ENCODE measurements around the gene TXNL4A.
"Not testable (repeated sequence)": the region's sequence is repeated elsewhere in the genome, so short reads cannot be mapped to it uniquely, and the experiment has no call there.

Gene TXNL4A

DNA sequence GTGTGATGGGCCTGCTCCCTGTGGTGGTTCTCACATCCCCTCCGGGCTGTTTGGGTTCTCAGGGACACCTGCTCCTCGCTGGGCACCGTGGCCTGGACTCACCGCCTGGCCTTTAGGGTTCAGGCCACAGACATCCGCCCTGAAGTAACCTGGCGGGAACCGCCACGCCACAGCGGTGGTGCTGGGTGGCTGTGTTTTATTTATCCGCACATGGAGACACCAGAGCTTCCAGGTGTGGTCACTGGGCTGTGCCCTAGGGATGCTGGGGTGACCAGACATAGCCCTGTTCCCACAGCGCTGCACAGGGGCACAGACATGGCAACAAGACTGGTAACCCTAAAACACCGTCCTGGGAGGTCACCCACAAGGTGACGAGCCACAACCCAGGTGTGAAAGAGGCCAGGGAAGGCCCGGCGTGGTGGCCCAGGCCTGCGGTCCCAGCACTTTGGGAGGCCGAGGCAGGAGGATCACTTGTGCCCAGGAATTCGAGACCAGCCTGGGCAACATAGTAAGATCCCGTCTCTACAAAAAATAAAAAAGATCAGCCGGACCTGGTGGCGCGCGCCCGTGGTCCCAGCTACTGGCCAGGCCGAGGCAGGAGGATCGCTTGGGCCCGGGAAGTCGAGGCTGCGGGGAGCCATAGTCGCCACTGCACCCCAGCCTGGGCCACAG, 24.6 kb downstream of the TXNL4A start:
- TF ChIP-seq, protein P1, sequence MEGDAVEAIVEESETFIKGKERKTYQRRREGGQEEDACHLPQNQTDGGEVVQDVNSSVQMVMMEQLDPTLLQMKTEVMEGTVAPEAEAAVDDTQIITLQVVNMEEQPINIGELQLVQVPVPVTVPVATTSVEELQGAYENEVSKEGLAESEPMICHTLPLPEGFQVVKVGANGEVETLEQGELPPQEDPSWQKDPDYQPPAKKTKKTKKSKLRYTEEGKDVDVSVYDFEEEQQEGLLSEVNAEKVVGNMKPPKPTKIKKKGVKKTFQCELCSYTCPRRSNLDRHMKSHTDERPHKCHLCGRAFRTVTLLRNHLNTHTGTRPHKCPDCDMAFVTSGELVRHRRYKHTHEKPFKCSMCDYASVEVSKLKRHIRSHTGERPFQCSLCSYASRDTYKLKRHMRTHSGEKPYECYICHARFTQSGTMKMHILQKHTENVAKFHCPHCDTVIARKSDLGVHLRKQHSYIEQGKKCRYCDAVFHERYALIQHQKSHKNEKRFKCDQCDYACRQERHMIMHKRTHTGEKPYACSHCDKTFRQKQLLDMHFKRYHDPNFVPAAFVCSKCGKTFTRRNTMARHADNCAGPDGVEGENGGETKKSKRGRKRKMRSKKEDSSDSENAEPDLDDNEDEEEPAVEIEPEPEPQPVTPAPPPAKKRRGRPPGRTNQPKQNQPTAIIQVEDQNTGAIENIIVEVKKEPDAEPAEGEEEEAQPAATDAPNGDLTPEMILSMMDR (IDR thresholded peaks at IDR 0.05; ENCODE audit: insufficient read depth, low read depth, low read length, missing control alignments), result no peak
- no peak for DNase-seq (ENCODE audit: low read depth)
- H3K4me3 ChIP-seq (ENCODE audit: low read length), result peak overlapping the region; percentile 69

DNA sequence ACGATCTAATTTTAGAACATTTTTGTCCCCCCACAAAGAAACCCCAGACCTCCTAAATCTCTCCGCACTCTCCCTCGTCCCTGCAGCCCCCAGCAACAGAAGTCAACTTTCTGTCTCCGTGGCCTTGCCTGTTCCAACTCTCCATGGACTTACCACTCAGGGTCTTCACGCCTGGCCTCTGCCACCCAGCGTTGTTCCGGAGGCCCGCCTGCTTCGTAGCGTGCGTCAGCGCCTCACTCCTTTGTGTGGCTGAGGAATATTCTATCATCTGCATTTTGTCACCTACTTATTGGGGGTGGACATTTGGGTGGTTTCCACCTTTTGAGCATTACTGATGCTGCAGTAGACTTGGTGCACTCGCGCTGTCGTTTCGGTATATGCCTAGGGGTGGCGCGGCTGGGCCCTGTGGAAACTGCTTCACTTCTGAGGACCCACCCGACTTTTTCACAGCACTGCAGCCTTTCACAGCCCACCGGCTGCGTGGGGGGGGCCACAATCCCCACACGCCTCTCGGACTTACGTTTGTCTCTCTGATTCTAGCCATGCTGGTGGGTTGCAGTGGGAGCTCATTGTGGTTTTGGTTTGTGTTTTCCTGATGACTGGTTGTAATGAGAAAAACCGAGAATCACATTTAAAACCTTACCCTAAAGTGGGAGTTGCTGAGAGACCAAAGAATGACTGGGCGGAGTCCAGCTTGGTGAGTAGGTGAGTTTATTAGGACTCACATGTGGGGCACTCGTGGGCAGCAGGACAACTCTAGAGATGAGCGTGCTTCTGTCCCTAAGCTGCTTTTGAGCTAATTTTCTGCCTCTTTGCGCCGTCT, 25.3 kb downstream of the TXNL4A start:
- no peak overlapping the region for H3K4me3 ChIP-seq (ENCODE audit: low read length)
- DNase-seq (ENCODE audit: low read depth), result no peak
- TF ChIP-seq, protein P1 (IDR thresholded peaks at IDR 0.05; ENCODE audit: insufficient read depth, low read depth, low read length, missing control alignments), result no peak

DNA sequence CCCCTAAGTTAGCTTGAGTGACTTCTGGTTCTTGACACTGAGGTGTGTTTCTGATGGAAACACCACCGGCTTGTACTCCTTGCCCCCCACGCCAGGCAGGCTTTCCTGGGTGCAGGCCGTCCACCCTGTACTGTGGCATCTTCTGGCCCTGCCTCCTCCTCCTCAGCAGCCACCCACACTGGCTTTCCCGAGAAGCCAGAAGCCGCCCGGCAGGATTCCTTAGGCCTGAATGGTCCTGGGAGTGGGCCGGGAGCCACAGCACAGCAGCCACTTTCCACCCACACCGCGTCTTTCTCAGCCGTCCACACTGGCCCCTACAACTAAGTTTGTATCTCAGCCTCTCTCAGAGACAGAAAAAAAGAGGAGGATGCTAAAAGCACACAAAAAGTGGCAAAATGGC, 26.1 kb downstream of the TXNL4A start:
- DNase-seq (ENCODE audit: low read depth), result peak; percentile 83
- TF ChIP-seq, protein P1 (IDR thresholded peaks at IDR 0.05; ENCODE audit: insufficient read depth, low read depth, low read length, missing control alignments), result no peak
- no peak overlapping the region for H3K4me3 ChIP-seq (ENCODE audit: low read length)

DNA sequence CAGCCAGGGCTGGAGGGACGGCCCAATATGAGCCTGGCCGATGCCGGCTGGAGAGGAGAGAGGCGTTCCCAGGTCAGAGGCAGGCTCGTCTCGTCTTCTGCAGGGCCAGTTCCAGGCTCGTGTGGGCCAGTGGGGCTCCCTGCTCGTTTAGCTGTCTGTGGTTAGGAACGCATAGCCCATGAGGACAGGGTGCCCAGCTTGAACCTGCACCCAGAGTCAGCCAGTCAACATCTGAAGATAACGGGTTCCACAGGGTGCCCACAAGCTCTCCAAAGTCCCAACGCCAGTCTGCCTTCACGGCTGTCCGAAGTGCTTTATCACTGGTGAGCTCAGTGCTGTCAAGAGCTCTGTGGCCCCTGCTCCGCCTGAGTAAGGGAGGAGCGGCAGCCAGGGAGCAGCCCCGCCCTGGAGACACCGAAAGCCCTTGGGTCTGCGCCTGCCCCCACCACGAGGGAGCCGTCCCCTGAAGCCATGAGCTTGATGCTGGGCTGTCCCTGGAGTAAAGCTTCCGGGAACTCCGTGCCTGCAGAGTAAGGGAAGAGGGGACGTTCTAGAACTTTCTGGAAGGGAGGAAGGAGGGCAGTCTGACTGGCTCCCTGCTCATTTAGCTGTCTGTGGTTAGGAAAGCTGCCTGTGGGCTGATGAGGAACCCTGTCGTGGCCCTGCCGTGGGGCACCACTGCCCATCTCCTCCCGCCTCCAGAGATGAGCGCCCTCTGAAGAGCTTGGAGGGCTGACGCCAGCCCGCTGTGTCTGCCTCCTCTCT, 26.7 kb downstream of the TXNL4A start:
- peak; percentile 46 for DNase-seq (ENCODE audit: low read depth)
- TF ChIP-seq, protein P1 (IDR thresholded peaks at IDR 0.05; ENCODE audit: insufficient read depth, low read depth, low read length, missing control alignments), result no peak
- H3K4me3 ChIP-seq (ENCODE audit: low read length), result no peak overlapping the region

DNA sequence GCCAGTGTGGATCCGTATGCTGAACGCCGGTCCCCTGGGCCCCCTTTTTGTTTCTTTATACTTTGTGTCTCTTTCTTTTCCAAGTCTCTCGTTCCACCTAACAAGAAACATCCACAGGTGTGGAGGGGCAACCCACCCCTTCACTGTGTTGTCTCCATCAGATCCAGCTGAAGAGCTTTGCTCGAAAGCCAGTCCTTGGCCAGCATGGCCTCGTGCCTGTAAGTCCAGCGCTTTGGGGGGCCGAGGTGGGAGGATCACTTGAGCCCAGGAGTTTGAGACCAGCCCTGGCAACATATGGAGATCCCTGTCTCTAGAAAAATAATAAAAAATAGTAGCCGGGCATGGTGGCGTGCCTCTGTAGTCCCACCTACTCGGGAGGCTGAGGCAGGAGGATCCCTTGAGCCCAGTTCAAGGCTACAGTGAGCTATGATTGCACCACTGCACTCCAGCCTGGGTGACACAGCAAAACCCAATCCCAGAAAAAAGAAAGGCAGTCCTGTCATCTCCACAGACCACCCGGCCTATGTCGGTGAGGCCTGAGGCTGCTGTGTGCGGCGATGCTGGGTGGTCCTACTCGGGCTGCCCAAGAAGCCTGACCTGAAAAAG, 27.3 kb downstream of the TXNL4A start:
- no peak overlapping the region for H3K4me3 ChIP-seq (ENCODE audit: low read length)
- TF ChIP-seq, protein P1 (IDR thresholded peaks at IDR 0.05; ENCODE audit: insufficient read depth, low read depth, low read length, missing control alignments), result no peak
- no peak for DNase-seq (ENCODE audit: low read depth)

DNA sequence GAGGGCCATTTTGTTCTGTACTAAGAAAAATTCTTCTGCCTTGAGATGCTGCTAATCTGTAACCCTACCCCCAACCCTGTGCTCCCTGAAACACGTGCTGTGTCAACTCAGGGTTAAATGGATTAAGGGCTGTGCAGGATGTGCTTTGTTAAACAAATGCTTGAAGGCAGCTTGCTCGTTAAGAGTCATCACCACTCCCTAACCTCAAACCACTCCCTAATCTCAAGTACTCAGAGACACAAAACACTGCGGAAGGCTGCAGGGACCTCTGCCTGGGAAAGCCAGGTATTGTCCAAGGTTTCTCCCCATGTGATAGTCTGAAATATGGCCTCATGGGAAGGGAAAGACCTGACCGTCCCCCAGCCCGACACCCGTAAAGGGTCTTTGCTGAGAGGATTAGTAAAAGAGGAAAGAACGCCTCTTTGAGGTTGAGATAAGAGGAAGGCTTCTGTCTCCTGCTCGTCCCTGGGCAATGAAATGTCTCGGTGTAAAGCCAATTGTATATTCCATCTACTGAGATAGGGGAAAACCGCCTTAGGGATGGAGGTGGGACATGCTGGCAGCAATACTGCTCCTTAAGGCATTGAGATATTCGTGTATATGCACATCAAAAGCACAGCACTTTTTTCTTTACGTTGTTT, 28.1 kb downstream of the TXNL4A start:
- TF ChIP-seq, protein P1 (IDR thresholded peaks at IDR 0.05; ENCODE audit: insufficient read depth, low read depth, low read length, missing control alignments), result peak; percentile 31
- DNase-seq (ENCODE audit: low read depth), result peak; percentile 87
- H3K4me3 ChIP-seq (ENCODE audit: low read length), result not testable (repeated sequence)

Data from epithelial cell of esophagus (primary cell).